Stimulated activated CD8-positive, alpha-beta memory T cell treated with anti-CD3 and anti-CD28 coated beads, Interleukin-15, amount 100 ng/mL, for 1 hour (primary cell): ENCODE results near the gene ATP1A4.

Experiments used
- DNase-seq: peaks from one replicate; pipeline ENCODE4 v3.0.0-alpha.2; 2020; ENCODE audit warnings: low read depth

The ATP1A4 gene

DNA sequence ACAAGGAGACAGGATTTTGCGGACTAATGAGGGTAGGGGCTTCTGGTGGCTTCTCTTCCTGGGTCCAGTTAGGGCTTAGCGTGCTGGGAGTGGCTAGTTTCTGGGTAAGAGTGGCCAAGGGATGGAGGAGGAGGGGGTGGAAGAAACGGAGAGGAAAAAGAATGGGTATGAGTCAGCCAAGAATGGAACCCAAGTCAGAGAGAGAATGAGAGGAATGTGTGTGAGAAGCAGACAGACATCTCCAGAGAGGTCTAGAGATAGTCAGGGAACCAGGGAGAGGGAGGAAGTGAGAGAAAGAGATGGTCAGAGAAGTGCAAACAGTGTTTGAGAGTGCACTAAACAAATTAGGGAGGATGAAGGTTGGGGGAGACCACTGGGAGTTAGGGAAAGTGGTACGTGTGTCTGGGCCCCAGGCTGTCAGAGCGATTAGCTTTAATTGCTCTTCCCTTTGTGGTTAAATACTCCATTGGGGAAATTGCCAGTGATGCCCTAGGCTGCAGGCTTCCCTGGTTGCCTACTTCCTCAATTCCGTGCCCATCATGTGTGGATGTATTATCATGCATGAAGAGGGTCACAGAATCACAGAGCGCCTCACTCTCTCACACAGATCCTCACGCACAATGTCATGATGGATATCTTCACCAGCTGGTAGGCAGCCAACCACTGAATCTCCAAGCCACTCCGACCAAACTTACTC is 55.2 kb downstream of the ATP1A4 start:
- no peak for DNase-seq

DNA sequence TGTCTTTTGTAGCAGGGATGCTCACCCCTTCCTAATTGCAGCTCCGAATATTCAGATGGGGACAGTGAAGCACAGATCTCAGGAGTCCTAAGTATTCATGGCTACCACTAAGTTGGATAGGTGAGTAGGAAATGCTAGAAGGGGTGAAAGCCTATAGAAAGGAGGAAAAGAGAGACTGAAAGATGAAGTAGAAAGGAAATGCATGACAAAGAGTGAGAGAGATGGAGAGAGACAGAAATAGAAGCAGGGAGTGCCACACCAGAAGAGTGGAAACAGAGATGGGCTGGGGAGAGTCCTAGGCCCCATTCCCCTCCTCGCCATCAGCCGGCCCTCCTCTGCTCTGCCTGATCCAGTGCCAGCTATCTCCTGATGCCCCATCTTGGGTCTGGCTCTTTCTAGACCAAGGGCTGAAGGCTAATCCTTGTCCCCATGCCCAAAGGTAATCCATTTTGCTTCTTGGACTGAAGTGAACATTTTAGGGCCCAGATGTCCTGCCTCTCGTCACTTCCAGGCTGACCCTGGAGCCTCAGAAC is 55.8 kb downstream of the ATP1A4 start:
- DNase-seq = no peak

DNA sequence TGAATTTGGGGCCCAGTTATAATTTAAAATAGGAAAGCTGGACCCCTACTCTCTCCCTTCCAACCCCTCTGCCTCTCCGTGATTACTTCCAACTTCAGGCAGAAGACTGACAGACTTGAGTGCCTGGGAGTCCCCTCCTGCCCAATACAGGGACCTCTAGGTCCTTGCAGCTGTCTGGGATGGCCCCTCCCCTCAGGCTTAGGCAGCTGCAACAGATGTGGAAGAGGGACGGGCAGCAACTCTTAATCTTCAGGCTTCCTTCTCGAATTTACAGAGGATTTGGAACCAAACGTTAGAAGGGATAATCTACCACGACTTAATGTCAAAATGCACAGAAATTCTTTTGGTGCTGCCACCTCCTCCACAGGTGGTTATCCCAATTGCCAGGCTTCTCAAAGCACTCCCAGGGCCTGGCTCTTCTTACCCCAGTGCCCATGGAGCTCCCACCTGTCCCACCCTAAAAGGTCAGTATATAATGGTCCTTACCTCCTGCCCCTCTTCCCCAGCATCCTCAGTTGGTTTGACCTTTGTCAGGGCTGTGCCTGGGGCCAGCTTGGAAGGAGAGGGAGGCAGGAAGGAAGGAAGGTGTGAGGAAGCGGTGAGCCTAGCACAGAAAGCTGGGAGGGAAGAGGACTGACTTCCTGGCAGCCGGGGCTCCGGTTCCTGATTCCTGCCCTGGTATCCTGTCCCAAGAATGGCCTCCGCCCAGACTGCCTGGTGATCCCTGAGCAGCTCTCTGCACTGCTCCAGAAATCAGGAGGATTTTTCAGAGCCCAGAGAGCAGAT is 56.6 kb downstream of the ATP1A4 start:
- DNase-seq = no peak

DNA sequence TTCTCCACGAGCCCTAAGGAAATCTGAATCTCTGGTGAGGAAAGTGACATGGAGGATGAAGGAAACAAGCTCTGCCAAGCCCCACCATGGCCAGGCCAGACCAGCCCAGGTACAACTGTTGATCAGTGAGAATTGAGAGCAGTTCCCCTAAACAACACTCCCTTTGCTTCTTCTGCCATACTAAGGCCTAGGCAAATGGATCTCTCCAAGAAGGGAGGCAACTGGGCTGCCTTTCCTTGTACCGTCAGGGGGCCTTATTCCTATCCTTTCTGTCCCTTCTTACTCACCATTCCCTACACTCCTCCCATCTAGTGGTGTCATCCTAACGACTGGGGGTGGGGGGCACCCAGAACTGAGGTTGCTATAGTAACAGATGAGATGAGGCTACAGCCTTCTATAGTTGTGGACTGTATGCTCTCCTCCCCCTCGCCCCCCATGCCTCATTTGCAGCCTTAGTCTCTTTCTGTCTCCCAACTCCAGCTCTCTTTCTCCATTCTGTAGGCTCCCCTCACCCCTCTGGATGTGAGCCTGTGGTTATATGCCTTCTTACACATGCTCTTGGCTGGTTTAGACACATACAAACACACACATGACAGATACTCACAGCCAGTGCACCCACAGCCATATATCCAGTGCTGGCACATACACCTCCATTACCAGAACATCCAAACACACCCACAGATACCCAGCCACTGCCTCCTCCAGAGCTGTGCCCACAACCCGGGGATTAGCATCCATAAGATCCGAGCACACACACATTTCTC is 57.3 kb downstream of the ATP1A4 start:
- no peak for DNase-seq

DNA sequence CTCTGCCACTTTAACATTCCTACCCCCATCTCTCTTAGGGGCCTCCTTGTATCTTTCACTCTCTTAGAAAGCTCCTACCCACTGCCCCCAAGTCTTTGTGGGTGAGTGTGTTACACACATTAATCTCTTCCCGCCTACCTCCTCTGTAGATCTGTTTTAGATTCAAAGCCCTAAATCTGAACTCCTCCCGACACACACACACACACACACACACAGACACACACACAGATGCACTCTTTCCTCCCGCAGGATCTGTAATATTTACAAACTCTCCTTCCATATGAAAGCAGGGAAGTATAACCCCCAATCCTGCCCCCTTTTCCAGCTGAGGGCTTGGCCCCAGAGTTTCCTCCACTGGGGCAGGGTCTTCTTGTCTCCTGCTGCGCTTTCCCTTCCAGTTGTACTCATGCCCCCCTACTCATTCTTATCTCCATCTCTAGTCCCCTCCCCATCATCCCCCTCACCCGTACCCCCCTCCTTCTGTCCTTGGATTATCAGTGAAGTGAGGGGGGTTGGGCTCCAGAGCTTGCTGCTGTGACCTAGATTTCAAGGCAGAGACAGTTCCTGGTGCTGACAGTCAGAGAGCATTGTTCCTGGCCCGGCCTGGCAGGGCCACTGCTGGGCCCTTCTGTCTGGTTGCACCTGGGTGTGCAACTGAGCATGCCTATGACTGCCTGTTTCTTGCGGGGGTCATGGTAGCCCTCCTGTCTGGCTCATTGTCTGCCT is 58.1 kb downstream of the ATP1A4 start:
- no peak for DNase-seq

DNA sequence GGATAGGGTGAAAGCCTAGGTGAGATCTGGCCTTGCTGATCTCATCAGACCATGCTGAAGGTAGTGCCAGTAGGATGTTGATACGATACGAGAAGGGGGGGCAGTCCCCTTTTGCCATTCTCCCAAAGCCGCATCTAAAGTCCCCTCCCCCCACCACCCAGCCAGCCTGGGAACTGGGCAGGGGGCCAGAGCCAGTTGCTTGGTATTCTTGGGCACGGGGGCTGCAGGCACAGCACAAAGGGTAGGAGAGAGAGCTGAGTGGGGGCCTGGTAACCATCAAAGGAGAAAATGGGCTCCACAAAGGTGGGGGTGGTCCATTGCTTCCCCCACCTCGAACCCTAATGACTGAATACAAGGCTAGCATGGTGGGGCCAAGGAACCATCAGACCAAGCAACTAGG is 59.2 kb downstream of the ATP1A4 start:
- DNase-seq = no peak

DNA sequence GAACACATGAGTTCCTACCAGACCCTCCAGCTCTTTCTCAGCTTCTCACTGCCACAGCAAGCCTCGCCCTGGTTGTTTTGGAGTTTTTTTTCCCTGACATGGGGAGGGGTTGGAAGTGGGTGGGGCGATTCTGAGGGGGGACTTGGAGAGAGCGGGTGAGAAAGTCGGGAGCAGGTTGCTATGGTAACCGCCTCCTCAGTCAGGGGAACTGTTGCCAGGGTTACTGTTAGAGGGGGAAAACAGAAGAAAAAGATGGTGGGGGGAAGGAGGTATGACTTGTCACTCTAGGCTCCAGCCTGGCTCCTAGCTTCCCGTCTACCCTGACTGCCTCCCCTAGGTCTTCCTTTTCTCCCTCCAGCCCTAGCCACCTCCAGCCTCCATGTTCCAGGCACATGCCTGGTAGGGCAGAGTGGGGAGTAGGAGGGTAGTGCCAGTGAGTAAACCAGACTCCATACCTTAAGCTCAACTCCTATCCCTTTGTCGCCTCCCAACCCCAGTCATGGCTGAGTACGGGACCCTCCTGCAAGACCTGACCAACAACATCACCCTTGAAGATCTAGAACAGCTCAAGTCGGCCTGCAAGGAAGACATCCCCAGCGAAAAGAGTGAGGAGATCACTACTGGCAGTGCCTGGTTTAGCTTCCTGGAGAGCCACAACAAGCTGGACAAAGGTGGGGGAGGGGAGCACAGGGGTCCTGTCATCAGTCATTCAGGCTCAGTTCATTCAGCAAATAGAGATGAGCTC is 59.8 kb downstream of the ATP1A4 start:
- no peak for DNase-seq

DNA sequence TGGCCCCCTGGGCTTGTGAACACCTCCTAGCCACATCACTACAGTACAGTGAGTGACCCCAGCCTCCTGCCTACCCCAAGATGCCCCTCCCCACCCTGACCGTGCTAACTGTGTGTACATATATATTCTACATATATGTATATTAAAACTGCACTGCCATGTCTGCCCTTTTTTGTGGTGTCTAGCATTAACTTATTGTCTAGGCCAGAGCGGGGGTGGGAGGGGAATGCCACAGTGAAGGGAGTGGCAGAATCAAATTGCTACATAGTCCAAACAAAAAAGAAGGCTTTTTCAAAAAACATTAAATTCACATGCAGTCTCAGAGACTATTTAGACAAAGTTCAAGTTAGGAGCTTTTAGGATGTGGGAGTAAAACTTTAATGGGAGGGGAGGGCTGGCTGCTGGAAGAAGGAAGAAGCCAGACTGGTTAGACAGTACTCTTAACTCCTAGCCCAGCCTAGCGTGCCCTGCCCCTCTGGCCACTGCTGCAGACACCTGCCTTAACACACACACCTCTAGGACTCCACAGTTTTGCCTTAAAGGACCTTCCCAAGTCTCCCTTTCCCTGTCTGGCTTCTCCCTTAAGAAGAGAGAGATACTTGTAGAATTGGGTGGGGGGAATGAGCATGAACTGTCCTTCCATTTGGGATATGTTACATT is 63.2 kb downstream of the ATP1A4 start:
- no peak for DNase-seq

DNA sequence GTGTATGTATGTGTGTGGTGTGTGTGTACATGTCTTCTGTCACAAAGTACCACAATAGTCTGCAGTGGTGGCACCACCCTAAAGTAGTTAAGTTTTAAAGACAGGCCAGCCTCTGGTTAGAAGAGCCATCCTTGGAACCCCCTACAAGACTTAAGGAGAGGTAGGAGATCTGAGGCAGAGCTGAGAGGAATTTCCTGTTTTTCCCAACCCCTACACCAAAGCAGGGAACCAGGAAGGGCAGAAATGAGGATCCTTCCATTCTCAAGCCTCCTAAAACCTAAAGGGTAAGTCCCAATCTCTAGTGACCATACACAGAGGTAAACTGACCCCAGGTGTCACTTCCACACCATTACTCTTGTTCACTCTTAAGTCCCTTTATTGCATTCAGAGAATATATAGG is 64.9 kb downstream of the ATP1A4 start:
- no peak for DNase-seq

DNA sequence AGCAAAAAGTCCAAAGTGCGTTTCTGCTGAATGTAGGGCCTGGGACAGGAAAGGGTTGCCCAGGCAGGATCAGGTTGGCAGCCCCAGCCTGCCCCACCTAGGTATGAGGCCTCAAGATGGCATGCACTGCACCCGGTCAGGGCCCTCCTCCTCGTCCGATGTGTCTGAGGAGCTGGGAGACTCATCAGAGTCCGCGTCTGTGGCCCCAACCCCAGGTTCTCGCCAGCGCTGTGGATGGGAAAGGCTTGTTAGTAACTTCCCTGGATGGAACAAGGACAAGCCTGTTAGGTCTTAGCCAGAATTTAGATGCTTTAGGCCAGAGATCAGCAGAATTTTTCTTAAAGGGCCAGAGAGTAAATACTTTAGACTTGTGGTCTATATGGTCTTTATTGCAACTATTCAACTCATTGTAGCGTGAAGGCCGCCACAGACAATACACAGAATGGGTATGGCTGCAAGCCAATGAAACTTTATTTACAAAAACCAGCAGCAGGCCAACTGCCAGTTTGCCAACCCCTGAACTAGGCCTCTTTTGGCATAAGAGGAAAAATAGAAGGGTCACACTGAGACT is 66.2 kb downstream of the ATP1A4 start:
- DNase-seq = no peak

DNA sequence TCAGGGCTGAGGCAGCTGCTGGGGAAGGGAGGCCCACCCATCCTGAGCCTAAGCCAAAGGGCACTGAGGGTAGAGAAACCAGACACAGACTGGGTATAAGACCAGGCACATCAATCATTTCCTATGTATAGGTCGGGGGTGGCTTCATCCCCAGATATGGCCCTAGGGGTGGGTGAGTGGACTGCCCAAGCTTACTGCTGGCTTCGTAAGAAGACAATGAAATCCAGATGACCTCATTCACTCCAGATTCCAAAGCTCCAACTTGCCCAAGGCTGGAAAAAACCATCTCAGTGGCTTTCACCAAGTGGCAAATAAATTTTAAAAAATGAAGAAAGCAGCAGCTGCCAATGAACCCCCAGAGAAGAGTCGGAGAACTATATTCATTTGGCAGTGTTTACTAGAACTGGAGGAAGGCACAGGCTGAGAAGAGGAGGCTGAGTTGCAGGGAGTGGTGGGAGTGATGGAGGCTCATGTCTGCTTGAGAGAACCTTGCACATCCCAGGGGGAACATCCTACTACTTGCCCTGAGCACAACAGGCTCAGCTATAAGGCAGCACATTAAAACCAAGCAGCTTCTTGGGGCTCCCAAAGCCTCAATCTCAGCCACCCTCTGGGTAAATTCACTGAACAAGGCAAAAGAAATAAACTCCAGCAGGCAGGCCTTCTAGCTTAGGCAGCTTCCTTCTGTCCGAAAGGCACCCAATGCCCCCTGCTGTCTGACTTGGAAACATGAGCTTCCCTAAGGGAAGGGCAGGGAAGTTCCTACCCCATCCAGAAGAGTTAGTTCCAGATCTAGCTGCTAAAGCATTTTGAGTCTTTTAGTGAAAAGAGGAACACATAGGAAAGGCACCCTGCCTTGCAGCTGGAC is 67.9 kb downstream of the ATP1A4 start:
- no peak for DNase-seq

DNA sequence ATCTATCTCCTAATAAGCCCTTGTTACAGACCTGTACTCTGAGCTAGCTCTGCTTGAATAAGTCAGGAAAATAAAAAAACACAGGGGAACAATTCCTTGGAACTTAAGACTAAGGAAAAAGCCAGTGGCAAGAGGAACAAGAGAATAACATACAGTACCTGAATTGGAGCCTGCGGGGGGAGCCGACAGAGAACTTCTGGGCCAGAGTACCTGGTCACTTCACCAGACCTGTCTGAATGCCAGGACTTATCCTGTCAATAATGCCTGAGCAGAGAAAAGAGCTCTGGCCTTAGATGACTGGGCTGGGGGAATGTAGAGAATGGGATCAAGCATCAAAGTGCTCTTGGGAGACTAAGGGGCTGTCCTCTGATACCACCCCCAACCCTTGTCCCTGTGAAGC is 68.9 kb downstream of the ATP1A4 start:
- no peak for DNase-seq

DNA sequence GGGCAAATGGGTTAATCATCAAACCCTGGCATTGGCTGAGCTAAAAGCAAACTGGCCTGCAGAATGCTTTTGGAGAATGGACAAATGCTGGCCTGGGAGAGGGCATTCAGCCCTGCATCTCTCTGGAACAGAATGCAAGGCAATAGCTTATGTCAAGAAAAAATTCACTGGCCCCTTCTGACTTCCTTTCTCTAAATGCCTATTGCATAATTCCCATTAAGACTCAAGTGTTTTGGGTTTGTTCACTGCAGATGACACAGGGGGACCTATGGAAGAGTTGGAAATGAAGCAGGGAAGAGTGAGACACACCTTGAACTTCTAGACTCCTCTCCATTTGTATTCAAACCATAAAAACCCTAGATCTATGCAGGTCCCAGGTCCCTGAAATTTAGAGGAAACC is 69.7 kb downstream of the ATP1A4 start:
- DNase-seq = no peak

DNA sequence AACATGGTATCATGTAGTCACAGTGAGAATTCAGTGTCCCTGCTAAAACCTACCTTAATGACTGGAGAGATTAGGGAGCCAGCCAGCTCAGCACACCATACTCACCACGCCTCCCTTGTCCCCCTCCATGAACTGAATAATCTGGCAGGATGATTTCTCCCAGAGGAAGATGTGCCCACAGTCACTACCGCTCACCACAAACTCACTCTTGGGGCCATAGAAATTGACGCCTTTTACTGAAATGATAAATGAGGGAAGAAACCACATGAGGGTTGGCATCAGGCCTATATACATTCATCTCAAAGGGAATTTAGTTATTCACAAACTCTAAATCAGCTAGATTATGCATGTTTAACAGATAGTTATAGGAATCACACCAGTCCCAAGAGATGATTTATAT is 71.1 kb downstream of the ATP1A4 start:
- no peak for DNase-seq

DNA sequence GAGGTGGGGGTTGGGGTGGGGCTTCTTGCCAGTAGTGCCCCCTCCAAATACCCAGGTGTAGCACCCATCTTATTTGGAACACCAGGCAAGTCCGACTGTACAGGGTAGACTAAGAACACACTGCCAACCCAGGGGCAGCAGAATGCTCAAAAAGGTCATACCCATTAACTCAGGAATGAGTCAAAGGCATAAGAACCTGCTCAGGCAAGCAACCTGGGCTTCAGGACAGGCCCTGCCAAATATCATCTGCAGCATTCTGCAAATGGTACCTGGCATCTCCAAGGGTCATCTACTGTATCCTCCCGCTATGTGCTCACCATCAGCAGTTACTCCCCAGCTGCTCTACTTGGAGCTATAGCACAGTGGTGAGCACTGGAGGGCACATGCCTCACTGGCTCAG is 73.2 kb downstream of the ATP1A4 start:
- DNase-seq = no peak

DNA sequence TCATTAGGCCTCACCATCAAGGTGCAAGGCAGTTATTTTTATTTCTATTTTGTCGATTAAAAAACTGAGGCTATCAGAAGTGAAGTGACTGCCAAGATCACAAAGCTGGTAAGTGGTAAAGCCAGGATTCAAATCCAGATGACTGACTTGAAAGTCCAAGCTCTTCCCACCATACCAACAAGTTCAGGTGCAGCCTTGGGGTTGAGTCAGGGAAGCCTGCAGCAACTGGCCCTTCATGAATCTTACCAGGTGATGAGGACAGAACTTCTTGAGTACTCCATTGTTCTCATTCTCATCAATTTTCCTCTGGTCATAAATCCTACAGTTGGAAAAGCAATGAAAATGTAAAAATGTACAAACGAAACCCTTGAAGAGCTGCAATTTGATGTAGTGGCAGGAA is 73.9 kb downstream of the ATP1A4 start:
- no peak for DNase-seq

DNA sequence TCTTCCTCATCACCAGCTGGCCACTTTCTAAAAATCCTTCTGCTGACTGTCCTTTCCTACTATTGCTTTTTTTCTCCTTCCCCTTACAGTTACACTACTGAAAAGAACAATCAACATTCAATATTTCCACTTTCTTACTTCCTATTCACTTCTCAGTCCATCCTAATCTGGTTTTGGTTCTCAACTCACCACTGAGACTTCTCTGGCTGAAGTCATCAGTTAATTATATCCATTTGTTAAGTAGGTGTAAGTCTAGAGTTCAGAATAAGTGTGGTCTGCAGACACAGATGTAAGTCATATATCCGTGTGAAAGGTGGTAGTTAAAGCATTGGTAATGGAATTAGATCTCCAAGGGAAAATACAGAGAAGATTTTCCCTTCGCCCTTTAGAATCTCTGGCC is 75.2 kb downstream of the ATP1A4 start:
- DNase-seq = no peak

DNA sequence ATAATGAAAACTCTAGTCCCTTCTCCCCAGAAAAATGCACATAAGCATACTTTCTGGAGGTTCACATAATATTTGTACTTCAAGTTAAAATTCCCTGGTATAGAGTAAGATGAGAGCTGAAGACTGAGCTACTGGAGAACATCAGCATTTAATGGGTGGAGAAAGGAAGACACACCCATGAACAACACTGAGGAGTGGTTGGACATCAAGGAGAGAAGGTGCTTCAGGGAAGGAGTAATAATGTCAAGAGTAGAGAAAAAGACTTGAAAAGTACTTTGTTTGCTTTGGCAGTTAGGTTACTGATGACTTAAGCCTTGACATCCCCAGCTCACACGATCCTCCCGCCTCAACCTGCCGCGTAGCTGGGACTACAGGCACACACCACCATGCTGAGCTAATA is 75.6 kb downstream of the ATP1A4 start:
- DNase-seq = no peak

DNA sequence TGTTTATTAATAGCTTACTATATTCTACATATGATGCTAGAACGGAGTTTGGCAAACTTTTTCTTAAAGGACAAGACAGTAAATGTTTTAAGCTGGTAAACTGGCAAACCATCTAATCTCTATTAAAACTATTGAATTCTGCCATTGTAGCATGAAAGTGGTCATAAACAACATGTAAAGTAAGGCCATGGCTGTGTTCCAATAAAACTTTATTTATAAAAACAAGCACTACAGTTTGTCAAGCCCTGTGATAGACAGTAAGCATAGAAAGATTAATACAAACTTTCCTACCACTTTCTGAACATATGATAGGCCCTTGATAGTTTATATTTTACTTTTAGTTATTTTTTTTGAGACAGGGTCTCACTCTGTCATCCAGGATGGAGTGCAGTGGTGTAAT is 76.2 kb downstream of the ATP1A4 start:
- no peak for DNase-seq

DNA sequence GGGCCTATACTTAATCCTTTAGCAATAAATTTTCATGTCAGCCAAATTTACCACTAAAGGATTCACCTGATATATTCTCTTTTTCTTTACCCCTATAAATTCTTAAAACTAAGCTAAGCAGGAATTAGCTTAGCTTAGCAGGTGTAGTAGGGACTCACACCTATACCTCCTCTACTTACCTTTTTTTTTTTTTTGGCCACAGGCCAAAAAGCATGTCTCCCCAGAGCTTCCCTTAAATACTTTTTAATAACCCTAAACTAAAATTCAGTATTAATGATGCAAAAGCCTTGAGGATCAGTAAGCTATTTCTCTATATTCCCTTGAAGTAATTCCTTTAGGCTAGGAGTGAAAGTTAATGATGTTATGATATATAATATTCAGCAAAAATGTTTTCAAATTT is 77.0 kb downstream of the ATP1A4 start:
- no peak for DNase-seq
